ENCODE results near the gene NHERF1.

The NHERF1 gene

DNA sequence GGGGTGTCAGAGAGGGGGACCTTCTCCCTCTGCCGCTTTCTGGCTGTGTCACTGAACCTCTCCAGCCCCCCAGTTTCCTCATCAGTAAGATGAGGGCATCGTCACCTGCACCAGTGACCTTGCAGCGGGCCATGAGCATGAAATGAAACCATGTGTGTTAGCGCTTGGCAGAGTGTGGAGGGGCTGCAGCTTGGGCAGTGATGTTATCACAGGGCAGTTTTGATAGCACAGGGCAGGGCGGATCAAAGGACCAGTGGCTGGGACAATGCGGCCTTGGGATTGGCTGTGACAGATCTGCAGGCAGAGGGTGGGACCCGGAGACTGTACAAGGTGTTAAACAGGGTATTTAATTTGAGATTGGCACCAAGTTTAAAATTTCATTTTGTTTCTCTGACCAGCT lies 66.6 kb downstream of the NHERF1 start:
- DNase-seq: no peak

DNA sequence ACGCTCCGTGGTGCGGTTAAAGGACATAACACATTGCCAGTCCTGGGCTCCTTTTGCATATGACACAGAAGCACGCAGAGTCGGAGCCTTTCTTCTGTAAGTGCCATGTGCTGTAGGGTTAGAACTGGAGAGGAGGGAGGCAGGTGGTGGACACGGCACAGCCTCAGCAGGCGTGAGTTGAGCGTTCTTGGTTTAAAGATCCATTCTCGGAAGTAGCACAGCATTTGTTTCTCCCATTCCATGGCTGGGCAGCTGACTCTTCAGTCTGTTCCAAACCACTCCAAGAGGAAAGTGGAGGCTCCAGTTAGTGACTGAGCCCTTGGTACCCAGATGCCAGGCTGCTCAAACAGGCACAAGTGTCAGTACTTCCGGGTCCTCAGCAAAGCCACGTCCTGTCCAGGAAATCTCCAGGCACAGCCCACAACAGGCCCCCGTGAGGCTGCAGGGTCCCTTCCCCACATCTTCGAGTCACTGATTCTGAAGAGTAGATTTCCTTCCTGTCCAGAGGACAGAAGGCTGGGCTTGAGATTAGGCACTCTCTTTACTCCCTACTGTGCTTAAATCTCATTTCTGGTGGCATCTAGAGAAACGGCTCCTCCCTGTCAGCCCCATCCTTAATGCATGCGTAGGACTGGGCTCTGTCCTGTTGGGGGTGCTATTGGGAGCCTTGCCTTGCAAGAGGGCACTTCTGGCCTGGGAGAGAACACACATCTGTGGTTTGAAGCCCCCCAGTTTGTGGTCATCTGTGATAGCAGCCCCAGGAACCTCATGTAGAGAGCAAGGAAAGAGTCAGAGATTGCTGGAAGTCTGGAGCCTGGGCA lies 67.3 kb downstream of the NHERF1 start:
- DNase-seq: no peak

DNA sequence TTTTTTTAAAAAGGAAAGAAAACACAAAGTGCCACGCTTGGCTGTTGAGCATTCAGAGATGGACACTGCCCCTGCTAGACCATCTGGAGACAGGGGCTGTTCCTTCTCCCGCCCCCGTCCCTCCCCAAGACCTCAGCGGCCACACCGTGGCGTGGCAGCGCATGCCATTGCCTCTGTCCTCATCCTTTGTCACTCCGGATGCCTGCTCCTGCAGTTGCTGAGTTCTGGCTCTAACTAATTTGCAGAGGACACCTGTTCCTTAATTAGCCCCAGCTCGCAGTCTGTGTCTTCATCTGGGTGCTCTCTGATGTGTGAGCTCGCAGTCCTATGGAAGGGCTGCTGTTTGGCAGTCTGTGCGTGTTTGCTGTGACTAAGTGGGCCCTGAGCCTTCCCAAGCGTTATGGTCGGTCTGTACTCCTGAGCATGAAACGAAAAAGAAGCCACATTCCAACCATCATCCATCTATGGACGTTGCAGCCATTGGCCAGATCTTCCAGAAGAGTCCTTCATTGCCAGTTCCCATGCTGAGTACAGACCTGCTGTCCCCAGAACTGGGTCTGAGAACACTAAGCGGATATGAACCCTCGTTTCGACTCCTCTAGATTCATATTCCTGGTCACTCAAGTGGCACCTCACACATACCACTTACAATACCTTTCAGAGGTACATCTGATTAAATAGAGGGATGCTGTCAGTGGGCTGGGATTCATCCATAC lies 68.6 kb downstream of the NHERF1 start:
- no peak for DNase-seq

DNA sequence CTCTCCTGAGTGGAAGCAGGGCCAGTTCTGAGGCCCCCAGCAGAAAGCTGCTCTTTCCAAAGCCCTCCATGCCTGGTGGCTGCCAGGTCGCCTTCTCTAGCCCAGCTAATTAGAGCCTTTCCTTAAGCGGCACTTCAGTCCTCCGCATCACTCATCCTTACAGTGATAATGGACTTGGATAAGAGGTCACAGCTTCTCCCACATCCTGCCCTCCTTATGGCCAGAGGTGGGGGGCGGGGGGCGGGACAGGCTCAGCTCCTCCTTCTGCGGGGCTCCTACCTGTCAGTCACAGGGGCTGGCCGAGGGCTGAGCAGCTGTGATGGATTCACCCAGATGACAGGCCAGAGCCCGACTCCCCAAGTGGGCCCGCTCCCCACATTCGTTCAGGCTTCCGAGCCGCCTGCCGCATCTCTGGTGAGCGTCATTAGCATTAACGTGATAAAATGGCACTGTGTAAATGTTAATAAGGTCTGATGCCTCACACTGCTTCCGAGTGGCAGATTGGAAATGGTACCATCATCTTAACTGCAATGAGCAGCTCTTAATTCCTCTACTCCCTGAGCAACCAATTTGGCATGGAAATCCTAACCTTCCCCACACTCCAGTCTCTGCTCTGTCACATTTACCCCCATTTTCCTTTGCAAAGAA lies 70.0 kb downstream of the NHERF1 start:
- no peak for DNase-seq

Data from DMS79 (cell line).